ENCODE data around the gene ZNF407. TPM values are rescaled to one million over a fixed set of nuclear protein-coding genes. Genes with fewer than 3 reads are reported as not detected.

Gene ZNF407
- total and polyA plus RNA-seq, 2 donors from 2014 or later = 2.5 to 17.8 TPM

DNA sequence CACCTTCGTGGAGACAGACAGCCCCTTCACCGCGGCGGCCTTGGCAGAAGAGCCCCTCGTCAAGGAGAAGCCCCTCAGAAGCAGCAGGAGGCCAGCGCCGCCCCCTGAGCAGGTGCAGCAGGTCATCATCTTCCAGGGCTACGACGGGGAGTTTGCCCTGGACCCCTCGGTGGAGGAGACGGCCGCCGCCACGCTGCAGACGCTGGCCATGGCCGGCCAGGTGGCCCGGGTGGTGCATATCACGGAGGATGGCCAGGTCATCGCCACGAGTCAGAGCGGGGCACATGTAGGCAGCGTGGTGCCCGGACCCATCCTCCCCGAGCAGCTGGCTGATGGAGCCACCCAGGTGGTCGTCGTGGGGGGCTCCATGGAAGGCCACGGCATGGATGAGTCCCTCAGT is 465.5 kb downstream of the ZNF407 start:
- no peak for FAIRE-seq
- Histone ChIP-seq H3K4me3 (ENCODE audit: low read length in 3 of 3) (no peak overlapping the region), H3K4me1 (ENCODE audit: control insufficient read depth in 2 of 3, insufficient read depth in 2 of 3, low read depth in 1 of 3, low read length in 3 of 3) (no peaks in the 10 kb centered on the region)

DNA sequence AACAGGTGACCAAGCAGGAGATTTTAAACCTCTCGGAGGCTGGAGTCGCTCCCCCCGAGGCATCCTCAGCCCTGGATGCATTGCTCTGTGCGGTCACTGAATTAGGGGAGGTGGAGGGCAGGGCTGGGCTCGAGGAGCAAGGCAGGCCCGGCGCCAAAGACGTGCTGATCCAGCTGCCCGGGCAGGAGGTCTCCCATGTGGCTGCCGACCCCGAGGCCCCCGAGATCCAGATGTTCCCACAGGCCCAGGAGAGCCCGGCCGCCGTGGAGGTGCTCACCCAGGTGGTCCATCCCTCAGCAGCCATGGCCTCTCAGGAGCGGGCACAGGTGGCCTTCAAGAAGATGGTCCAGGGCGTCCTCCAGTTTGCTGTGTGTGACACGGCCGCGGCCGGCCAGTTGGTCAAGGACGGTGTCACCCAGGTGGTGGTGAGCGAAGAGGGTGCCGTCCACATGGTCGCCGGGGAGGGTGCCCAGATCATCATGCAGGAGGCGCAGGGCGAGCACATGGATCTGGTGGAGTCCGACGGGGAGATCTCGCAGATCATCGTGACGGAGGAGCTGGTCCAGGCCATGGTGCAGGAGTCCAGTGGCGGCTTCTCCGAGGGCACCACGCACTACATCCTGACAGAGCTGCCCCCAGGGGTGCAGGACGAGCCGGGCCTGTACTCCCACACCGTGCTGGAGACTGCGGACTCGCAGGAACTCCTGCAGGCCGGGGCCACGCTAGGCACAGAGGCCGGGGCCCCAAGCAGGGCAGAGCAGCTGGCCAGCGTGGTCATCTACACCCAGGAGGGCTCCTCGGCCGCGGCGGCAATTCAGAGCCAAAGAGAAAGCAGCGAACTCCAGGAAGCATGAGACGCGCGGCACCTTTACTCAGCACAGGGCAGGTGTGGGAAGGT is 466.2 kb downstream of the ZNF407 start:
- Histone ChIP-seq H3K27me3 (ENCODE audit: control insufficient read depth, insufficient read depth, low read length) (no peaks in the 10 kb centered on the region), H3K9me3 (ENCODE audit: control insufficient read depth in 2 of 3, insufficient read depth in 1 of 3, low read length in 3 of 3) (no peaks in the 10 kb centered on the region), H3K9ac (ENCODE audit: low read length in 3 of 3) (no peak overlapping the region), H3K4me1 (ENCODE audit: control insufficient read depth in 2 of 3, insufficient read depth in 2 of 3, low read depth in 1 of 3, low read length in 3 of 3) (no peaks in the 10 kb centered on the region), H3K4me3 (ENCODE audit: low read length in 3 of 3) (no peak overlapping the region), H3K27ac (ENCODE audit: low read depth in 2 of 2, low read length in 2 of 2) (no peak overlapping the region), H3K36me3 (ENCODE audit: control insufficient read depth in 2 of 3, insufficient read depth in 3 of 3, low read length in 3 of 3) (no peaks in the 10 kb centered on the region)
- intact Hi-C loops (cut with DNase I) = no loop called here
- TF ChIP-seq, protein P1, sequence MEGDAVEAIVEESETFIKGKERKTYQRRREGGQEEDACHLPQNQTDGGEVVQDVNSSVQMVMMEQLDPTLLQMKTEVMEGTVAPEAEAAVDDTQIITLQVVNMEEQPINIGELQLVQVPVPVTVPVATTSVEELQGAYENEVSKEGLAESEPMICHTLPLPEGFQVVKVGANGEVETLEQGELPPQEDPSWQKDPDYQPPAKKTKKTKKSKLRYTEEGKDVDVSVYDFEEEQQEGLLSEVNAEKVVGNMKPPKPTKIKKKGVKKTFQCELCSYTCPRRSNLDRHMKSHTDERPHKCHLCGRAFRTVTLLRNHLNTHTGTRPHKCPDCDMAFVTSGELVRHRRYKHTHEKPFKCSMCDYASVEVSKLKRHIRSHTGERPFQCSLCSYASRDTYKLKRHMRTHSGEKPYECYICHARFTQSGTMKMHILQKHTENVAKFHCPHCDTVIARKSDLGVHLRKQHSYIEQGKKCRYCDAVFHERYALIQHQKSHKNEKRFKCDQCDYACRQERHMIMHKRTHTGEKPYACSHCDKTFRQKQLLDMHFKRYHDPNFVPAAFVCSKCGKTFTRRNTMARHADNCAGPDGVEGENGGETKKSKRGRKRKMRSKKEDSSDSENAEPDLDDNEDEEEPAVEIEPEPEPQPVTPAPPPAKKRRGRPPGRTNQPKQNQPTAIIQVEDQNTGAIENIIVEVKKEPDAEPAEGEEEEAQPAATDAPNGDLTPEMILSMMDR (IDR thresholded peaks at IDR 0.05; ENCODE audit: borderline replicate concordance, extremely low read depth, insufficient read depth) = no peak
- FAIRE-seq (no peak), DNase-seq (peak in 1 of 5 donors; percentile 27)

More for the DNA sequence above, 465.5 kb downstream of the ZNF407 start:
- no peak overlapping the region for H3K27ac ChIP-seq (ENCODE audit: low read depth in 2 of 2, low read length in 2 of 2)
- no peak for DNase-seq
- no peaks in the 10 kb centered on the region for H3K27me3 ChIP-seq (ENCODE audit: control insufficient read depth, insufficient read depth, low read length)
- intact Hi-C loops (cut with DNase I) = no loop called here
- H3K9me3 ChIP-seq (ENCODE audit: control insufficient read depth in 2 of 3, insufficient read depth in 1 of 3, low read length in 3 of 3) = no peaks in the 10 kb centered on the region
- H3K9ac ChIP-seq (ENCODE audit: low read length in 3 of 3) = no peak overlapping the region
- no peaks in the 10 kb centered on the region for H3K36me3 ChIP-seq (ENCODE audit: control insufficient read depth in 2 of 3, insufficient read depth in 3 of 3, low read length in 3 of 3)
- TF ChIP-seq, protein P1 (IDR thresholded peaks at IDR 0.05; ENCODE audit: borderline replicate concordance, extremely low read depth, insufficient read depth) = no peak

DNA sequence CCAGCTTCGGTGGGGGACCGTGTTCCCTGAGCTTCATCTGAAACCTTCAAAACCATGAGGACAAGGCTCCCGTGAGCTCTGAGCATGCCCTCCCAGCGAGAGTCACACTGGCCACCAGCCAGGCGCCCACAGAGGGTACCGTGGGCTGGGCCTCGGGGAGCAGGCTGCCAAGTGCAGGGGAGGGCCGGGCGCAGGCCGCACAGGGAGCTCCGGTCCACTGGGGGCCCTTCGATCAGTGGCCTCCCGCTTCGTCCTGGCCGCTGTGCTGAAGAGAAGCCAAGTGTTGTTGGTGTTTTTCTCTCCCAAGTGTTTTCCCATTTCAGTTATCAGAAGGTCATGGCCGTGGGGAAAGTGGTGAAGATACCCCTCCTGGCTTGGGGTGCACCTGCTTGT is 466.8 kb downstream of the ZNF407 start:
- peak in 1 of 5 donors; percentile 16 for DNase-seq
- TF ChIP-seq, protein P1 (IDR thresholded peaks at IDR 0.05; ENCODE audit: borderline replicate concordance, extremely low read depth, insufficient read depth) = no peak
- H3K4me1 ChIP-seq (ENCODE audit: control insufficient read depth in 2 of 3, insufficient read depth in 2 of 3, low read depth in 1 of 3, low read length in 3 of 3) = no peaks in the 10 kb centered on the region
- intact Hi-C loops (cut with DNase I) = no loop called here
- no peaks in the 10 kb centered on the region for H3K36me3 ChIP-seq (ENCODE audit: control insufficient read depth in 2 of 3, insufficient read depth in 3 of 3, low read length in 3 of 3)
- H3K27ac ChIP-seq (ENCODE audit: low read depth in 2 of 2, low read length in 2 of 2) = no peak overlapping the region
- H3K27me3 ChIP-seq (ENCODE audit: control insufficient read depth, insufficient read depth, low read length) = no peaks in the 10 kb centered on the region
- FAIRE-seq = no peak
- no peaks in the 10 kb centered on the region for H3K9me3 ChIP-seq (ENCODE audit: control insufficient read depth in 2 of 3, insufficient read depth in 1 of 3, low read length in 3 of 3)
- no peak overlapping the region for H3K9ac ChIP-seq (ENCODE audit: low read length in 3 of 3)
- no peak overlapping the region for H3K4me3 ChIP-seq (ENCODE audit: low read length in 3 of 3)
